GM12878 (cell line): Measurements from ENCODE around the gene SULF2.

Source experiments
- CTCF ChIP-seq, 3 experiments: IDR thresholded peaks in 2 of 3; conservative IDR thresholded peaks in 1 of 3; 2 replicates each; pipeline ENCODE4 v1.5.1; 2011; ENCODE audit warnings: low read depth in 3 of 3, low read length in 3 of 3, mild to moderate bottlenecking in 3 of 3, control low read depth in 2 of 3, moderate library complexity in 2 of 3, inconsistent platforms in 1 of 3, mixed read lengths in 1 of 3; ENCODE audit not compliant: control insufficient read depth in 2 of 3, insufficient read depth in 1 of 3; ENCODE audit errors: extremely low read depth in 1 of 3
- PKNOX1 ChIP-seq: fragments of 450-650 bp; IDR thresholded peaks from 2 replicates; pipeline ENCODE4 v1.6.1; 2016; ENCODE audit warnings: mild to moderate bottlenecking
- POLR2AphosphoS5 ChIP-seq: IDR thresholded peaks from 2 replicates; pipeline ENCODE4 v1.6.1; 2011; ENCODE audit warnings: mild to moderate bottlenecking, low read length, inconsistent platforms
- SPI1 ChIP-seq: IDR thresholded peaks from 2 replicates; pipeline ENCODE4 v1.6.1; 2011; ENCODE audit warnings: low read depth, mild to moderate bottlenecking, low read length, moderate library complexity, borderline replicate concordance; ENCODE audit not compliant: insufficient read depth

- TF ChIP-seq CTCF (IDR thresholded peaks at IDR 0.05 in 2 of 3, conservative IDR thresholded peaks at IDR 0.05 in 1 of 3; ENCODE audit: control insufficient read depth in 2 of 3, extremely low read depth in 1 of 3, insufficient read depth in 1 of 3, low read depth in 3 of 3, low read length in 3 of 3) (no peak), PKNOX1 (no peak), POLR2AphosphoS5 (no peak), SPI1 (no peak)
These were observed 51.4 kb downstream of the SULF2 start for GRCh38 chr20:47733892-47734291.
